H1 (cell line): ENCODE data around the gene OAT. TPM values are rescaled to one million over a fixed set of nuclear protein-coding genes. Genes with fewer than 3 reads are reported as not detected.

Source experiments
- CTCF ChIA-PET: fragments of 300-600 bp; sonication (Branson Sonifier 250); formaldehyde crosslinking; loops from one replicate; lab custom pipeline; 2021; ENCODE audit not compliant: partially characterized antibody; lab: Charles Lee
- POLR2A ChIA-PET: fragments of 300-600 bp; sonication (Branson Sonifier 250); formaldehyde crosslinking; loops from one replicate; lab custom pipeline; 2021; ENCODE audit warnings: inconsistent platforms; ENCODE audit not compliant: partially characterized antibody; lab: Charles Lee
- DNase-seq, 2 experiments: peaks; one replicate each; pipeline versions ENCODE4 v3.0.0 to v3.0.0-alpha.2; 2010 to 2022; ENCODE audit warnings: low spot score in 2 of 2, low read depth in 1 of 2, mixed read lengths in 1 of 2
- FAIRE-seq: peaks from 2 replicates; lab custom pipeline; 2011; peaks lifted over from hg19 to GRCh38; lab: Jason Lieb, UNC
- H2AFZ ChIP-seq: 2 replicates; pipeline ENCODE4 v1.8.1; 2012; ENCODE audit warnings: low read length, inconsistent platforms
- H2AK5ac ChIP-seq: 2 replicates; pipeline ENCODE4 v1.6.1; 2013; ENCODE audit warnings: low read depth, low read length
- H2BK120ac ChIP-seq: replicated peaks from 2 replicates; pipeline ENCODE3; 2013; ENCODE audit warnings: low read depth, low read length, inconsistent platforms
- H2BK12ac ChIP-seq: 2 replicates; pipeline ENCODE4 v1.6.1; 2013; ENCODE audit warnings: low read depth, low read length
- H2BK15ac ChIP-seq: 2 replicates; pipeline ENCODE4 v1.6.1; 2013; ENCODE audit warnings: low read length
- H2BK20ac ChIP-seq: 2 replicates; pipeline ENCODE4 v1.6.1; 2013; ENCODE audit warnings: low read length
- H2BK5ac ChIP-seq: 2 replicates; pipeline ENCODE4 v1.6.1; 2013; ENCODE audit warnings: low read depth, low read length
- H3K14ac ChIP-seq: 2 replicates; pipeline ENCODE4 v1.6.1; 2013; ENCODE audit warnings: inconsistent platforms; ENCODE audit not compliant: insufficient read length
- H3K18ac ChIP-seq: 2 replicates; pipeline ENCODE4 v1.6.1; 2013; ENCODE audit warnings: low read length; ENCODE audit errors: extremely low read depth
- H3K23ac ChIP-seq: 2 replicates; pipeline ENCODE4 v1.6.1; 2013; ENCODE audit warnings: inconsistent platforms; ENCODE audit not compliant: insufficient read length
- H3K23me2 ChIP-seq: 2 replicates; pipeline ENCODE4 v1.6.1; 2013; ENCODE audit warnings: low read depth, low read length
- H3K27ac ChIP-seq: 2 replicates; pipeline ENCODE4 v1.6.1; 2011; ENCODE audit warnings: low read depth, low read length, inconsistent platforms
- H3K27me3 ChIP-seq, 4 experiments: replicated peaks in 1 of 4; 1 replicate in 1 of 4; 2 replicates in 3 of 4; pipeline versions ENCODE4 v1.6.1 to v1.8.1; 2011 to 2013; ENCODE audit warnings: low read length in 3 of 4, mild to moderate bottlenecking in 3 of 4, inconsistent platforms in 2 of 4, mixed read lengths in 2 of 4, moderate library complexity in 1 of 4; ENCODE audit not compliant: control insufficient read depth in 3 of 4, insufficient read depth in 3 of 4; ENCODE audit errors: extremely low read depth in 1 of 4
- H3K36me3 ChIP-seq, 4 experiments: 2 replicates each; pipeline versions ENCODE4 v1.6.1 to v1.8.1; 2011 to 2013; ENCODE audit warnings: mild to moderate bottlenecking in 4 of 4, low read length in 3 of 4, moderate library complexity in 2 of 4, control low read depth in 1 of 4, inconsistent platforms in 1 of 4; ENCODE audit not compliant: insufficient read depth in 4 of 4, control insufficient read depth in 2 of 4
- H3K4ac ChIP-seq: replicated peaks from 2 replicates; pipeline ENCODE3; 2013; ENCODE audit warnings: low read length, low read depth, mixed read lengths, inconsistent platforms; ENCODE audit not compliant: insufficient read length
- H3K4me1 ChIP-seq, 4 experiments: replicated peaks in 1 of 4; 1 replicate in 1 of 4; 2 replicates in 3 of 4; pipeline versions ENCODE4 v1.6.1 to v1.8.1; 2011 to 2013; ENCODE audit warnings: low read length in 3 of 4, inconsistent platforms in 2 of 4, mixed read lengths in 1 of 4; ENCODE audit not compliant: insufficient read depth in 4 of 4, control insufficient read depth in 3 of 4
- H3K4me2 ChIP-seq, 2 experiments: 2 replicates each; pipeline versions ENCODE4 v1.6.1 to v1.8.1; 2011 to 2013; ENCODE audit warnings: low read depth in 2 of 2, low read length in 2 of 2, control low read depth in 1 of 2, inconsistent platforms in 1 of 2, mild to moderate bottlenecking in 1 of 2; ENCODE audit not compliant: insufficient read depth in 1 of 2
- H3K4me3 ChIP-seq, 4 experiments: fragments of 200-600, 300-600 bp in 1 of 4; sonication (generic), shearing (Covaris generic), sonication (Bioruptor Twin) in 1 of 4; 2 replicates each; pipeline versions ENCODE4 v1.5.1 to v1.8.1; 2011 to 2016; ENCODE audit warnings: low read length in 4 of 4, low read depth in 3 of 4, control low read depth in 2 of 4, inconsistent platforms in 2 of 4, mild to moderate bottlenecking in 2 of 4, mixed read lengths in 1 of 4, moderate library complexity in 1 of 4; ENCODE audit not compliant: insufficient read depth in 2 of 4; ENCODE audit errors: extremely low read depth in 1 of 4
- H3K56ac ChIP-seq: replicated peaks from 2 replicates; pipeline ENCODE3; 2013; ENCODE audit warnings: low read depth, mild to moderate bottlenecking, mixed read lengths, low read length, inconsistent platforms; ENCODE audit not compliant: insufficient read length
- H3K79me1 ChIP-seq: 2 replicates; pipeline ENCODE4 v1.6.1; 2013; ENCODE audit warnings: low read depth, low read length, control low read depth
- H3K79me2 ChIP-seq, 2 experiments: 2 replicates each; pipeline versions ENCODE4 v1.6.1 to v1.8.1; 2012 to 2013; ENCODE audit warnings: low read length in 2 of 2, mild to moderate bottlenecking in 2 of 2, inconsistent platforms in 1 of 2; ENCODE audit not compliant: insufficient read depth in 2 of 2, control insufficient read depth in 1 of 2
- H3K9ac ChIP-seq, 4 experiments: replicated peaks in 1 of 4; 1 replicate in 1 of 4; 2 replicates in 3 of 4; pipeline versions ENCODE4 v1.6.1 to v1.8.1; 2011 to 2013; ENCODE audit warnings: low read depth in 3 of 4, low read length in 3 of 4, control low read depth in 2 of 4, mild to moderate bottlenecking in 2 of 4, moderate library complexity in 2 of 4, inconsistent platforms in 1 of 4; ENCODE audit errors: extremely low read depth in 1 of 4
- H3K9me3 ChIP-seq, 2 experiments: 2 replicates each; pipeline versions ENCODE4 v1.6.1 to v1.8.1; 2012 to 2013; ENCODE audit warnings: mild to moderate bottlenecking in 2 of 2, moderate library complexity in 2 of 2, control low read depth in 1 of 2, inconsistent platforms in 1 of 2, low read depth in 1 of 2, low read length in 1 of 2, mixed read lengths in 1 of 2; ENCODE audit not compliant: insufficient read depth in 2 of 2
- H4K20me1 ChIP-seq, 2 experiments: replicated peaks in 1 of 2; 2 replicates each; pipeline versions ENCODE3 to v1.8.1; 2011 to 2013; ENCODE audit warnings: inconsistent platforms in 2 of 2, low read length in 2 of 2, mild to moderate bottlenecking in 1 of 2; ENCODE audit not compliant: insufficient read depth in 2 of 2, control insufficient read depth in 1 of 2
- H4K5ac ChIP-seq: 2 replicates; pipeline ENCODE4 v1.6.1; 2013; ENCODE audit warnings: low read length, low read depth, mixed read lengths, inconsistent platforms; ENCODE audit not compliant: insufficient read length
- H4K8ac ChIP-seq: 2 replicates; pipeline ENCODE4 v1.8.0; 2013; ENCODE audit warnings: mild to moderate bottlenecking, moderate library complexity, low read length, inconsistent platforms; ENCODE audit not compliant: insufficient read depth; ENCODE audit errors: extremely low read depth
- H4K91ac ChIP-seq: replicated peaks from 2 replicates; pipeline ENCODE3; 2013; ENCODE audit warnings: low read length, mixed read lengths, inconsistent platforms; ENCODE audit not compliant: insufficient read length
- WGBS, 2 experiments: shearing (Covaris generic) in 1 of 2; methylation state at CpG; one replicate each; pipeline versions ENCODE4 v1.1.6 to v1.1.7; 2013 to 2015; ENCODE audit warnings: low lambda C conversion rate in 2 of 2, mixed read lengths in 2 of 2, inconsistent platforms in 1 of 2, low coverage in 1 of 2, missing lambda C conversion rate in 1 of 2; ENCODE audit not compliant: insufficient replicate concordance in 2 of 2, insufficient coverage in 1 of 2, insufficient read length in 1 of 2; ENCODE audit errors: extremely low coverage in 1 of 2, missing lambda C conversion rate in 1 of 2; 5-methylcytosine and 5-hydroxymethylcytosine counted together
- polyA plus RNA-seq, 7 experiments: library from polyadenylated mRNA; depleted of rRNA in 3 of 7; stranded (reverse) in 5 of 7; unstranded in 2 of 7; fragments of >200 nt in 5 of 7; fragments of 200-250 nt in 2 of 7; gene quantifications; 1 replicate in 5 of 7; 2 replicates in 1 of 7; 4 replicates in 1 of 7; pipeline versions ENCODE4 v1.2.1 to v1.2.3, GENCODE V29; 2011 to 2013; ENCODE audit warnings: missing spikeins in 2 of 7, mixed read lengths in 2 of 7
- total RNA-seq: library from RNA; stranded (reverse); fragmentation: NEBNext Ultra II Directional; extraction: Animal tissue kit (Norgen Biotek cat#: 25700); gene quantifications from 2 replicates; pipeline ENCODE4 v1.2.1, GENCODE V29; 2021

The OAT gene
- total and polyA plus RNA-seq, 2 of the 8 experiments (the other 6 are each of a cell fraction or from before 2014, with no cell fraction given) = 67.8 to 121 TPM

GRCh38 chr10:124357561-124357885 is 61.2 kb downstream of the OAT start:
- Histone ChIP-seq H3K9me3 (no peaks in the 10 kb centered on the region), H4K20me1 (no peaks in the 10 kb centered on the region), H3K9ac (no peak overlapping the region), H3K4ac (no peak overlapping the region), H2BK15ac (no peak overlapping the region), H3K56ac (no peak overlapping the region), H3K27me3 (peaks cover 0 to 2% (median 0%) of the 10 kb centered on the region in 4 experiments; a peak in 1 of 7 replicates), H4K91ac (peak overlapping the region; percentile 6), H2BK5ac (no peak overlapping the region), H4K5ac (no peak overlapping the region), H3K27ac (no peak overlapping the region), H2BK12ac (no peak overlapping the region), H2BK20ac (no peak overlapping the region), H3K36me3 (no peaks in the 10 kb centered on the region), H3K14ac (no peak overlapping the region), H3K4me2 (no peak overlapping the region), H3K23ac (no peak overlapping the region), H2BK120ac (no peak overlapping the region), H2AFZ (no peak overlapping the region), H3K18ac (no peak overlapping the region), H3K4me1 (peaks cover 0 to 7% (median 1%) of the 10 kb centered on the region in 4 experiments; a peak in 5 of 7 replicates), H3K79me2 (no peaks in the 10 kb centered on the region), H3K79me1 (no peaks in the 10 kb centered on the region), H4K8ac (no peak overlapping the region), H3K23me2 (no peaks in the 10 kb centered on the region), H3K4me3 (no peak overlapping the region), H2AK5ac (no peak overlapping the region)
- CTCF ChIA-PET = interaction anchor here (0.6 to 1.5 kb wide), 7 partner anchors 9 to 424 kb away, joined by 3 to 4 read pairs (median 3); no protein-coding TSS in a partner anchor
- DNase-seq (no peak), FAIRE-seq (no peak)
- POLR2A ChIA-PET = interaction anchor here (0.5 kb wide), 1 partner anchor 105 kb away, joined by 4 read pairs; no protein-coding TSS in a partner anchor
- WGBS, 2 experiments = 84% methylated on average over 9 of the region's 9 CpGs; no CpG with 5 or more reads in 1 of the 2 experiments
